Testis (tissue), 2 donors: ENCODE measurements around the gene TECPR2.

Experiments used
- CTCF ChIP-seq, 3 experiments: fragments of 450-650 bp in 2 of 3; fragments of 200-600 bp in 1 of 3; sonication (generic) in 1 of 3; IDR thresholded peaks; one replicate each; pipeline ENCODE4 v1.5.1; 2016 to 2019; ENCODE audit warnings: antibody characterized with exemption in 3 of 3, mild to moderate bottlenecking in 2 of 3, moderate library complexity in 1 of 3
- POLR2A ChIP-seq: fragments of 450-650 bp; IDR thresholded peaks from one replicate; pipeline ENCODE4 v1.6.1; 2017; ENCODE audit warnings: antibody characterized with exemption, mild to moderate bottlenecking, moderate library complexity

GRCh38 chr14:102464846-102465341, 102.2 kb downstream of the TECPR2 start:
- TF ChIP-seq CTCF (IDR thresholded peaks at IDR 0.05): no peak
- no peak for TF ChIP-seq POLR2A
